HepG2 (cell line): ENCODE data around the gene TMEM256. TPM values are rescaled to one million over a fixed set of nuclear protein-coding genes. Genes with fewer than 3 reads are reported as not detected.

Experiments used
- ATM ChIP-seq: fragments of 450-650 bp; IDR thresholded peaks from 2 replicates; pipeline ENCODE4 v1.7.1; 2017; ENCODE audit warnings: mild to moderate bottlenecking, borderline replicate concordance
- FOXM1 ChIP-seq: sonication (generic); formaldehyde crosslinking; IDR thresholded peaks from 2 replicates; pipeline ENCODE4 v1.5.0; 2020; ENCODE audit warnings: missing genetic modification reagents
- HNRNPUL1 ChIP-seq: fragments of 200-400 bp; formaldehyde crosslinking; IDR thresholded peaks from 2 replicates; pipeline ENCODE4 v1.6.1; 2017; ENCODE audit warnings: low read depth, mild to moderate bottlenecking, low read length, moderate library complexity
- HOXA9 ChIP-seq: sonication (generic); formaldehyde crosslinking; IDR thresholded peaks from 2 replicates; pipeline ENCODE4 v1.8.1; 2022; ENCODE audit warnings: missing genetic modification reagents, mild to moderate bottlenecking, moderate library complexity, borderline replicate concordance
- IKZF1 ChIP-seq: fragments of 450-650 bp; IDR thresholded peaks from 2 replicates; pipeline ENCODE4 v1.7.1; 2016
- MED13 ChIP-seq: sonication (generic); formaldehyde crosslinking; IDR thresholded peaks from 2 replicates; pipeline ENCODE4 v1.5.0; 2020; ENCODE audit warnings: missing genetic modification reagents
- NR2F6 ChIP-seq, 2 experiments: IDR thresholded peaks; 2 replicates each; pipeline ENCODE4 v1.6.1; 2016; ENCODE audit warnings: antibody characterized with exemption in 1 of 2, mild to moderate bottlenecking in 1 of 2
- TBL1XR1 ChIP-seq: fragments of 150-350 bp; IDR thresholded peaks from 2 replicates; pipeline ENCODE4 v1.6.1; 2014; ENCODE audit warnings: borderline replicate concordance, low read length; ENCODE audit not compliant: partially characterized antibody
- ZNF160 ChIP-seq: sonication (generic); formaldehyde crosslinking; IDR thresholded peaks from 2 replicates; pipeline ENCODE4 v1.8.0; 2022; ENCODE audit warnings: mild to moderate bottlenecking, inconsistent platforms, missing genetic modification reagents
- ZNF3 ChIP-seq: IDR thresholded peaks from 2 replicates; pipeline ENCODE4 v1.7.0; 2017; ENCODE audit warnings: inconsistent platforms
- ZNF530 ChIP-seq: sonication (generic); formaldehyde crosslinking; IDR thresholded peaks from 2 replicates; pipeline ENCODE4 v1.5.0; 2020; ENCODE audit warnings: low read depth, mild to moderate bottlenecking, missing genetic modification reagents
- ZNF7 ChIP-seq: IDR thresholded peaks from 2 replicates; pipeline ENCODE4 v1.6.1; 2016; ENCODE audit warnings: missing biosample characterization, missing genetic modification reagents
- ZNF746 ChIP-seq: sonication (generic); formaldehyde crosslinking; IDR thresholded peaks from 2 replicates; pipeline ENCODE4 v1.8.0; 2022; ENCODE audit warnings: mild to moderate bottlenecking, missing genetic modification reagents
- ZNF878 ChIP-seq: sonication (generic); formaldehyde crosslinking; IDR thresholded peaks from 2 replicates; pipeline ENCODE4 v1.8.1; 2023; ENCODE audit warnings: mild to moderate bottlenecking, missing genetic modification reagents, moderate library complexity
- polyA plus RNA-seq, 8 experiments: library from polyadenylated mRNA; depleted of rRNA in 3 of 8; stranded (reverse) in 7 of 8; unstranded in 1 of 8; fragments of >200 nt; fragmentation: Illumina TruSeq in 4 of 8; extraction: Trizol in 4 of 8; gene quantifications; 2 replicates each; pipeline versions ENCODE4 v1.2.1 to v1.2.3, GENCODE V29; 2011 to 2016; ENCODE audit warnings: low read depth in 4 of 8, missing spikeins in 1 of 8, mixed read lengths in 1 of 8; ENCODE audit not compliant: insufficient read depth in 1 of 8
- total RNA-seq, 5 experiments: library from RNA; depleted of rRNA; stranded (reverse); fragments of >200 nt; fragmentation: Illumina TruSeq; extraction: Trizol; gene quantifications; 2 replicates each; pipeline ENCODE4 v1.2.3, GENCODE V29; 2016; ENCODE audit warnings: low read depth in 1 of 5
- TF ChIP-seq, protein P1 (sequence below): sonication (generic); formaldehyde crosslinking; conservative IDR thresholded peaks from 2 replicates; pipeline ENCODE4 v1.8.0; 2022; ENCODE audit warnings: low read depth, missing genetic modification reagents
- TF ChIP-seq, protein P2 (sequence below): sonication (generic); formaldehyde crosslinking; IDR thresholded peaks from 2 replicates; pipeline ENCODE4 v1.4.0; 2020; ENCODE audit warnings: missing genetic modification reagents, borderline replicate concordance
- TF ChIP-seq, protein P3 (sequence below): sonication (generic); formaldehyde crosslinking; IDR thresholded peaks from 2 replicates; pipeline ENCODE4 v1.9.0; 2021; ENCODE audit warnings: missing genetic modification reagents, borderline replicate concordance
- TF ChIP-seq, protein P4 (sequence below): IDR thresholded peaks from 2 replicates; pipeline ENCODE4 v1.6.1; 2016; ENCODE audit warnings: missing genetic modification reagents, missing compliant biosample characterization
- TF ChIP-seq, protein P5 (sequence below): sonication (generic); formaldehyde crosslinking; IDR thresholded peaks from 2 replicates; pipeline ENCODE4 v1.5.1; 2020; ENCODE audit warnings: mild to moderate bottlenecking, missing genetic modification reagents, moderate library complexity

The TMEM256 gene
- total and polyA plus RNA-seq, 2 of the 13 experiments (the other 11 are each of a cell fraction or from before 2014, with no cell fraction given): 231 to 252 TPM

DNA sequence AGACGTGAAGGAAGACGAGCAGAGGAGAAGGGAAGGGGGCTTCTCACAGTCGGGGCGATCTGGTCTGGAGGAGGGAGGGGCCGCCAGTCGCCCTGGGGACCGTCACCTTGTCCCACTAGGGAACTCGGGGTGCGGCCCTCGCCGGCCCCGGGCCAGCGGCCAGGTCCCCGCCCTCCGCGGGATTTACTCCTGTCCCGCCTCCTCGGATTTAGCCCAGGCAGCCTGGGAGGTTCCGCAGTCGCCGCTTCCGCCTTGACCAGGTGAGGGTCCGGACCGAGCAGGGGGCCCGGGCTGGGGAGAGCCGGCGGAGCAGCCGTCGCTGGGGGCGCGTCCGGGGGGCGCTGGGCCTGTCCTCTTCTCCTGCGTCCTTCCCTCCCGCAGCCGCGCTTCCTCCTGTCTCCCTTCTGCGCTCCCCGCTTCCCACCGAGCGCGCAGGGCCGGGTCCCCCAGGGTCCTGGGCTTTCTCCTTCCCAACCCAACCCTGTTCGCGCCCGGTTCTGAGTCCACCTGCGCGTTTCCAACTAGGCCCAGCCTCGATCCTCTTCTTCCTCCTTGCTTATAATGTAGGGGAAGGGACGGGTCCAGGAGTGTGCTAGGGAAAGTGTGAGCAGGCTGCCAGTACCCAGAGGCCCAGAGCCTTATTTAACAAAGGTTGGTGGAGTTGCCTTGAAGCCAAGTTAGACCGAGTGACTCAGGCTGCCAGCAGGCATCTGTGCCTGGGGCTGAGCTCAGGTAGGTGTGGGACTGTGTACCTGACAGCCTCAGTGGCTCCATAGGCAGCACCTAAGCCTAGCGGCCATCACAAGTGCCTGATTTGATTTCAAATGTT lies 22.8 kb downstream of the TMEM256 start, which contains the start of gene TNK1 (continued):
- TF ChIP-seq, protein P1, sequence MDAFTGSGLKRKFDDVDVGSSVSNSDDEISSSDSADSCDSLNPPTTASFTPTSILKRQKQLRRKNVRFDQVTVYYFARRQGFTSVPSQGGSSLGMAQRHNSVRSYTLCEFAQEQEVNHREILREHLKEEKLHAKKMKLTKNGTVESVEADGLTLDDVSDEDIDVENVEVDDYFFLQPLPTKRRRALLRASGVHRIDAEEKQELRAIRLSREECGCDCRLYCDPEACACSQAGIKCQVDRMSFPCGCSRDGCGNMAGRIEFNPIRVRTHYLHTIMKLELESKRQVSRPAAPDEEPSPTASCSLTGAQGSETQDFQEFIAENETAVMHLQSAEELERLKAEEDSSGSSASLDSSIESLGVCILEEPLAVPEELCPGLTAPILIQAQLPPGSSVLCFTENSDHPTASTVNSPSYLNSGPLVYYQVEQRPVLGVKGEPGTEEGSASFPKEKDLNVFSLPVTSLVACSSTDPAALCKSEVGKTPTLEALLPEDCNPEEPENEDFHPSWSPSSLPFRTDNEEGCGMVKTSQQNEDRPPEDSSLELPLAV (CRISPR knock-in tag): no peak
- no peak for TF ChIP-seq ATM
- no peak for TF ChIP-seq NR2F6 (IDR thresholded peaks at IDR 0.05)
- no peak for TF ChIP-seq NR2F6 (CRISPR knock-in tag; IDR thresholded peaks at IDR 0.05)
- no peak for TF ChIP-seq HOXA9 (CRISPR knock-in tag)
- TF ChIP-seq HNRNPUL1: no peak
- TF ChIP-seq TBL1XR1: no peak
- TF ChIP-seq ZNF3 (CRISPR knock-in tag): no peak
- TF ChIP-seq ZNF160: no peak
- TF ChIP-seq MED13 (CRISPR knock-in tag): no peak
- TF ChIP-seq, protein P2, sequence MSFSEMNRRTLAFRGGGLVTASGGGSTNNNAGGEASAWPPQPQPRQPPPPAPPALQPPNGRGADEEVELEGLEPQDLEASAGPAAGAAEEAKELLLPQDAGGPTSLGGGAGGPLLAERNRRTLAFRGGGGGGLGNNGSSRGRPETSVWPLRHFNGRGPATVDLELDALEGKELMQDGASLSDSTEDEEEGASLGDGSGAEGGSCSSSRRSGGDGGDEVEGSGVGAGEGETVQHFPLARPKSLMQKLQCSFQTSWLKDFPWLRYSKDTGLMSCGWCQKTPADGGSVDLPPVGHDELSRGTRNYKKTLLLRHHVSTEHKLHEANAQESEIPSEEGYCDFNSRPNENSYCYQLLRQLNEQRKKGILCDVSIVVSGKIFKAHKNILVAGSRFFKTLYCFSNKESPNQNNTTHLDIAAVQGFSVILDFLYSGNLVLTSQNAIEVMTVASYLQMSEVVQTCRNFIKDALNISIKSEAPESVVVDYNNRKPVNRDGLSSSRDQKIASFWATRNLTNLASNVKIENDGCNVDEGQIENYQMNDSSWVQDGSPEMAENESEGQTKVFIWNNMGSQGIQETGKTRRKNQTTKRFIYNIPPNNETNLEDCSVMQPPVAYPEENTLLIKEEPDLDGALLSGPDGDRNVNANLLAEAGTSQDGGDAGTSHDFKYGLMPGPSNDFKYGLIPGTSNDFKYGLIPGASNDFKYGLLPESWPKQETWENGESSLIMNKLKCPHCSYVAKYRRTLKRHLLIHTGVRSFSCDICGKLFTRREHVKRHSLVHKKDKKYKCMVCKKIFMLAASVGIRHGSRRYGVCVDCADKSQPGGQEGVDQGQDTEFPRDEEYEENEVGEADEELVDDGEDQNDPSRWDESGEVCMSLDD (CRISPR knock-in tag): no peak
- TF ChIP-seq ZNF878 (CRISPR knock-in tag): no peak
- TF ChIP-seq, protein P3, sequence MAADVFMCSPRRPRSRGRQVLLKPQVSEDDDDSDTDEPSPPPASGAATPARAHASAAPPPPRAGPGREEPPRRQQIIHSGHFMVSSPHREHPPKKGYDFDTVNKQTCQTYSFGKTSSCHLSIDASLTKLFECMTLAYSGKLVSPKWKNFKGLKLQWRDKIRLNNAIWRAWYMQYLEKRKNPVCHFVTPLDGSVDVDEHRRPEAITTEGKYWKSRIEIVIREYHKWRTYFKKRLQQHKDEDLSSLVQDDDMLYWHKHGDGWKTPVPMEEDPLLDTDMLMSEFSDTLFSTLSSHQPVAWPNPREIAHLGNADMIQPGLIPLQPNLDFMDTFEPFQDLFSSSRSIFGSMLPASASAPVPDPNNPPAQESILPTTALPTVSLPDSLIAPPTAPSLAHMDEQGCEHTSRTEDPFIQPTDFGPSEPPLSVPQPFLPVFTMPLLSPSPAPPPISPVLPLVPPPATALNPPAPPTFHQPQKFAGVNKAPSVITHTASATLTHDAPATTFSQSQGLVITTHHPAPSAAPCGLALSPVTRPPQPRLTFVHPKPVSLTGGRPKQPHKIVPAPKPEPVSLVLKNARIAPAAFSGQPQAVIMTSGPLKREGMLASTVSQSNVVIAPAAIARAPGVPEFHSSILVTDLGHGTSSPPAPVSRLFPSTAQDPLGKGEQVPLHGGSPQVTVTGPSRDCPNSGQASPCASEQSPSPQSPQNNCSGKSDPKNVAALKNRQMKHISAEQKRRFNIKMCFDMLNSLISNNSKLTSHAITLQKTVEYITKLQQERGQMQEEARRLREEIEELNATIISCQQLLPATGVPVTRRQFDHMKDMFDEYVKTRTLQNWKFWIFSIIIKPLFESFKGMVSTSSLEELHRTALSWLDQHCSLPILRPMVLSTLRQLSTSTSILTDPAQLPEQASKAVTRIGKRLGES (CRISPR knock-in tag): no peak
- 0 out of 2 replicates have a peak, but pooled peaks have one; percentile 49 for TF ChIP-seq ZNF746 (CRISPR knock-in tag)
- no peak for TF ChIP-seq IKZF1
- TF ChIP-seq ZNF7 (CRISPR knock-in tag): no peak
- TF ChIP-seq ZNF530: 0 out of 2 replicates have a peak, but pooled peaks have one; percentile 39
- TF ChIP-seq, protein P4, sequence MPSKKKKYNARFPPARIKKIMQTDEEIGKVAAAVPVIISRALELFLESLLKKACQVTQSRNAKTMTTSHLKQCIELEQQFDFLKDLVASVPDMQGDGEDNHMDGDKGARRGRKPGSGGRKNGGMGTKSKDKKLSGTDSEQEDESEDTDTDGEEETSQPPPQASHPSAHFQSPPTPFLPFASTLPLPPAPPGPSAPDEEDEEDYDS (CRISPR knock-in tag): peak; percentile 85
- TF ChIP-seq, protein P5, sequence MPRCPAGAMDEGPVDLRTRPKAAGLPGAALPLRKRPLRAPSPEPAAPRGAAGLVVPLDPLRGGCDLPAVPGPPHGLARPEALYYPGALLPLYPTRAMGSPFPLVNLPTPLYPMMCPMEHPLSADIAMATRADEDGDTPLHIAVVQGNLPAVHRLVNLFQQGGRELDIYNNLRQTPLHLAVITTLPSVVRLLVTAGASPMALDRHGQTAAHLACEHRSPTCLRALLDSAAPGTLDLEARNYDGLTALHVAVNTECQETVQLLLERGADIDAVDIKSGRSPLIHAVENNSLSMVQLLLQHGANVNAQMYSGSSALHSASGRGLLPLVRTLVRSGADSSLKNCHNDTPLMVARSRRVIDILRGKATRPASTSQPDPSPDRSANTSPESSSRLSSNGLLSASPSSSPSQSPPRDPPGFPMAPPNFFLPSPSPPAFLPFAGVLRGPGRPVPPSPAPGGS (CRISPR knock-in tag): 0 out of 2 replicates have a peak, but pooled peaks have one; percentile 21
- no peak for TF ChIP-seq FOXM1 (CRISPR knock-in tag)
